Muscle of arm (tissue), 14 donors: Measurements from ENCODE around the gene MON1B. TPM values are rescaled to one million over a fixed set of nuclear protein-coding genes. Genes with fewer than 3 reads are reported as not detected.
"Not testable (repeated sequence)": the region's sequence is repeated elsewhere in the genome, so short reads cannot be mapped to it uniquely, and the experiment has no call there.

Experiments
- DNase-seq: peaks from one replicate; pipeline ENCODE4 v3.0.0-alpha.2; 2013
- long read RNA-seq, 11 donors: transcript quantifications; one replicate each; lab custom pipeline, GENCODE V29; 2026
- polyA plus RNA-seq, 12 donors: library from polyadenylated mRNA; unstranded; fragments of 120-200 nt; gene quantifications; one replicate each; pipeline ENCODE4 v1.2.1, GENCODE V29; 2013; ENCODE audit not compliant: insufficient read length in 12 of 12

MON1B gene
- polyA plus RNA-seq: 10 to 100 TPM in 11 of 12 donors, not detected in 1; 10.4 to 20.6 (median 12.8) TPM
- long read RNA-seq, donor 1, full-length matches to known transcripts: 6 of 6 reads
- long read RNA-seq, donor 1, partial matches to known transcripts: 0 of 6 reads
- long read RNA-seq, donor 1, other reads (novel, unspliced or antisense): 0 of 6 reads
- long read RNA-seq, donor 2, full-length matches to known transcripts: 5 of 5 reads
- long read RNA-seq, donor 2, partial matches to known transcripts: 0 of 5 reads
- long read RNA-seq, donor 2, other reads (novel, unspliced or antisense): 0 of 5 reads
- long read RNA-seq, donor 3, partial matches to known transcripts: 0 of 1 reads
- long read RNA-seq, donor 3, other reads (novel, unspliced or antisense): 0 of 1 reads
- long read RNA-seq, donor 4, partial matches to known transcripts: 0 of 2 reads
- long read RNA-seq, donor 4, other reads (novel, unspliced or antisense): 0 of 2 reads
- long read RNA-seq, donor 5, full-length matches to known transcripts: 6 of 6 reads
- long read RNA-seq, donor 5, partial matches to known transcripts: 0 of 6 reads
- long read RNA-seq, donor 5, other reads (novel, unspliced or antisense): 0 of 6 reads
- long read RNA-seq, donor 6, full-length matches to known transcripts: 3 of 3 reads
- long read RNA-seq, donor 6, partial matches to known transcripts: 0 of 3 reads
- long read RNA-seq, donor 6, other reads (novel, unspliced or antisense): 0 of 3 reads
- long read RNA-seq, donor 7, full-length matches to known transcripts: 6 of 6 reads
- long read RNA-seq, donor 7, partial matches to known transcripts: 0 of 6 reads
- long read RNA-seq, donor 7, other reads (novel, unspliced or antisense): 0 of 6 reads
- long read RNA-seq, donor 8, full-length matches to known transcripts: 5 of 5 reads
- long read RNA-seq, donor 8, partial matches to known transcripts: 0 of 5 reads
- long read RNA-seq, donor 8, other reads (novel, unspliced or antisense): 0 of 5 reads
- long read RNA-seq, donor 9, full-length matches to known transcripts: 5 of 5 reads
- long read RNA-seq, donor 9, partial matches to known transcripts: 0 of 5 reads
- long read RNA-seq, donor 9, other reads (novel, unspliced or antisense): 0 of 5 reads
- long read RNA-seq, donor 10, full-length matches to known transcripts: 5 of 10 reads
- long read RNA-seq, donor 10, partial matches to known transcripts: 5 of 10 reads
- long read RNA-seq, donor 10, other reads (novel, unspliced or antisense): 0 of 10 reads
- long read RNA-seq, donor 11, full-length matches to known transcripts: 5 of 5 reads
- long read RNA-seq, donor 11, partial matches to known transcripts: 0 of 5 reads
- long read RNA-seq, donor 11, other reads (novel, unspliced or antisense): 0 of 5 reads

- DNase-seq: peak; percentile 97
Observed at GRCh38 chr16:77190478-77191258, at the start of gene MON1B. TSS of gene MON1B (plus strand) at chr16:77191190. CDS start at chr16:77191486, 296 bp downstream.

GRCh38 chr16:77143364-77143763 lies 47.6 kb upstream of the MON1B start:
- no peak for DNase-seq

GRCh38 chr16:77148121-77148520 lies 42.9 kb upstream of the MON1B start:
- no peak for DNase-seq

GRCh38 chr16:77157346-77158058 lies 33.5 kb upstream of the MON1B start:
- DNase-seq: peak; percentile 77

GRCh38 chr16:77158293-77158692 lies 32.7 kb upstream of the MON1B start:
- no peak for DNase-seq

GRCh38 chr16:77165006-77165405 lies 26.0 kb upstream of the MON1B start:
- DNase-seq: peak; percentile 61

- DNase-seq: peak; percentile 85
Observed at GRCh38 chr16:77165536-77166236, 25.3 kb upstream of the MON1B start.

GRCh38 chr16:77166726-77167125 lies 24.3 kb upstream of the MON1B start:
- no peak for DNase-seq

- no peak for DNase-seq
Observed at GRCh38 chr16:77168901-77169300, 22.1 kb upstream of the MON1B start.

GRCh38 chr16:77169650-77170236 lies 21.2 kb upstream of the MON1B start:
- no peak for DNase-seq

GRCh38 chr16:77170805-77171204 lies 20.2 kb upstream of the MON1B start:
- no peak for DNase-seq

- DNase-seq: peak; percentile 85
Observed at GRCh38 chr16:77171745-77172635, 19.0 kb upstream of the MON1B start.

- no peak for DNase-seq
Observed at GRCh38 chr16:77172951-77173350, 18.0 kb upstream of the MON1B start.

- DNase-seq: no peak
Observed at GRCh38 chr16:77183137-77183536, 7.9 kb upstream of the MON1B start.

GRCh38 chr16:77186298-77186697 lies 4.7 kb upstream of the MON1B start:
- DNase-seq: not testable (repeated sequence)

GRCh38 chr16:77190190-77190477 lies 856 bp upstream of the MON1B start:
- no peak for DNase-seq

- no peak for DNase-seq
Observed at GRCh38 chr16:77191259-77191969, 424 bp downstream of the MON1B start.

GRCh38 chr16:77193377-77193776 lies 2.4 kb downstream of the MON1B start:
- no peak for DNase-seq
